ENCODE measurements around the gene SPON1. TPM values are rescaled to one million over a fixed set of nuclear protein-coding genes. Genes with fewer than 3 reads are reported as not detected.

The SPON1 gene
- total and polyA plus RNA-seq, 2 of the 8 experiments (the other 6 are each of a cell fraction or from before 2014, with no cell fraction given): 1.5 to 5.4 TPM

DNA sequence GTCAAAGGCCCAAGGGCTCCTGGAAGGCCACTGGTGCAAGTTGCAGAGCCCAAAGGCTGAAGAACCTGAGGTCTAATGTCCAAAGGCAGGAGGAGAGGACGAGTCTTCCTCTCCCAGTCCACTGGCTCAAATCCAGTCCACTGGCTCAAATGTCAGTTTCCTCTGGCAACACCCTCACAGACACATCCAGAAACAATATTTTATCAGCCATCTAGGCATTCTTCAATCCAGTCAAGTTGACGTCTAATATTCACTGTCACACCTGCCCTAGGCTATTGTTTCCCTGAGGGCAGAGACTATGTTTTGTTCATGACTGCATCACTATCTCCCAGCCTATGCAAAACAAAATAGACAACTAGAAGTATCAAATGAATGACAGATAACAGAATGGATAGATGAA is 148.1 kb downstream of the SPON1 start:
- no peak overlapping the region for H3K56ac ChIP-seq (replicated peaks; ENCODE audit: insufficient read length, low read depth, low read length)
- H2AK5ac ChIP-seq (ENCODE audit: low read depth, low read length): no peak overlapping the region
- no peak overlapping the region for H2BK15ac ChIP-seq (ENCODE audit: low read length)
- H3K4me3 ChIP-seq (ENCODE audit: extremely low read depth in 1 of 4, insufficient read depth in 2 of 4, low read depth in 3 of 4, low read length in 4 of 4): no peak overlapping the region
- H3K4ac ChIP-seq (replicated peaks; ENCODE audit: insufficient read length, low read depth, low read length): no peak overlapping the region
- no peak overlapping the region for H2BK5ac ChIP-seq (ENCODE audit: low read depth, low read length)
- no peak overlapping the region for H3K9ac ChIP-seq (replicated peaks in 1 of 4; ENCODE audit: extremely low read depth in 1 of 4, low read depth in 3 of 4, low read length in 3 of 4)
- no peak overlapping the region for H4K8ac ChIP-seq (ENCODE audit: extremely low read depth, insufficient read depth, low read length)
- ChIA-PET POLR2A (ENCODE audit: partially characterized antibody) (no interaction called here), CTCF (ENCODE audit: partially characterized antibody) (no interaction called here)
- H3K36me3 ChIP-seq (ENCODE audit: control insufficient read depth in 2 of 4, insufficient read depth in 4 of 4, low read length in 3 of 4): no peaks in the 10 kb centered on the region
- no peak overlapping the region for H3K4me2 ChIP-seq (ENCODE audit: insufficient read depth in 1 of 2, low read depth in 2 of 2, low read length in 2 of 2)
- no peak overlapping the region for H4K5ac ChIP-seq (ENCODE audit: insufficient read length, low read depth, low read length)
- H2AFZ ChIP-seq (ENCODE audit: low read length): no peak overlapping the region
- 91% methylated on average over 2 of the region's 2 CpGs; no CpG with 5 or more reads in 1 of the 2 experiments for WGBS, 2 experiments (ENCODE audit: extremely low coverage in 1 of 2, insufficient coverage in 1 of 2, insufficient read length in 1 of 2, insufficient replicate concordance in 2 of 2, low coverage in 1 of 2, low lambda C conversion rate in 2 of 2, missing lambda C conversion rate in 1 of 2)
- H3K14ac ChIP-seq (ENCODE audit: insufficient read length): no peak overlapping the region
- no peak overlapping the region for H2BK20ac ChIP-seq (ENCODE audit: low read length)
- H3K27me3 ChIP-seq (replicated peaks in 1 of 4; ENCODE audit: control insufficient read depth in 3 of 4, extremely low read depth in 1 of 4, insufficient read depth in 3 of 4, low read length in 3 of 4): no peaks in the 10 kb centered on the region
- H3K9me3 ChIP-seq (ENCODE audit: insufficient read depth in 2 of 2, low read depth in 1 of 2, low read length in 1 of 2): no peaks in the 10 kb centered on the region
- no peak overlapping the region for H2BK120ac ChIP-seq (replicated peaks; ENCODE audit: low read depth, low read length)
- no peaks in the 10 kb centered on the region for H3K79me1 ChIP-seq (ENCODE audit: low read depth, low read length)
- H3K18ac ChIP-seq (ENCODE audit: extremely low read depth, low read length): no peak overlapping the region
- H3K79me2 ChIP-seq (ENCODE audit: control insufficient read depth in 1 of 2, insufficient read depth in 2 of 2, low read length in 2 of 2): no peaks in the 10 kb centered on the region
- H3K4me1 ChIP-seq (replicated peaks in 1 of 4; ENCODE audit: control insufficient read depth in 3 of 4, insufficient read depth in 4 of 4, low read length in 3 of 4): peaks cover 0 to 3% (median 0%) of the 10 kb centered on the region in 4 experiments; a peak in 1 of 7 replicates
- TF ChIP-seq KDM1A (IDR thresholded peaks at IDR 0.05; ENCODE audit: borderline replicate concordance, low read length): no peak
- no peak for TF ChIP-seq SIN3A (conservative IDR thresholded peaks at IDR 0.05 in 1 of 2, IDR thresholded peaks at IDR 0.05 in 1 of 2; ENCODE audit: low read depth in 1 of 2, low read length in 2 of 2)
- no peak for TF ChIP-seq FOSL1 (IDR thresholded peaks at IDR 0.05; ENCODE audit: insufficient read depth, low read depth, low read length)
- TF ChIP-seq CEBPB (IDR thresholded peaks at IDR 0.05; ENCODE audit: low read depth, low read length): no peak
- no peak for TF ChIP-seq TAF7 (optimal IDR thresholded peaks at IDR 0.05; ENCODE audit: borderline replicate concordance, low read depth, low read length)
- no peak for TF ChIP-seq POLR2AphosphoS5 (IDR thresholded peaks at IDR 0.05; ENCODE audit: low read depth, low read length)
- TF ChIP-seq GTF2F1 (IDR thresholded peaks at IDR 0.05; ENCODE audit: borderline replicate concordance, low read depth, low read length): no peak
- no peak for TF ChIP-seq NANOG (IDR thresholded peaks at IDR 0.05; ENCODE audit: insufficient read depth, low read depth, low read length, poor library complexity, severe bottlenecking)
- no peak for TF ChIP-seq YY1 (IDR thresholded peaks at IDR 0.05; ENCODE audit: low read depth, low read length)
- TF ChIP-seq, protein P1, sequence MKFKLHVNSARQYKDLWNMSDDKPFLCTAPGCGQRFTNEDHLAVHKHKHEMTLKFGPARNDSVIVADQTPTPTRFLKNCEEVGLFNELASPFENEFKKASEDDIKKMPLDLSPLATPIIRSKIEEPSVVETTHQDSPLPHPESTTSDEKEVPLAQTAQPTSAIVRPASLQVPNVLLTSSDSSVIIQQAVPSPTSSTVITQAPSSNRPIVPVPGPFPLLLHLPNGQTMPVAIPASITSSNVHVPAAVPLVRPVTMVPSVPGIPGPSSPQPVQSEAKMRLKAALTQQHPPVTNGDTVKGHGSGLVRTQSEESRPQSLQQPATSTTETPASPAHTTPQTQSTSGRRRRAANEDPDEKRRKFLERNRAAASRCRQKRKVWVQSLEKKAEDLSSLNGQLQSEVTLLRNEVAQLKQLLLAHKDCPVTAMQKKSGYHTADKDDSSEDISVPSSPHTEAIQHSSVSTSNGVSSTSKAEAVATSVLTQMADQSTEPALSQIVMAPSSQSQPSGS (IDR thresholded peaks at IDR 0.05; ENCODE audit: low read length): no peak
- no peak for TF ChIP-seq HDAC2 (IDR thresholded peaks at IDR 0.05; ENCODE audit: borderline replicate concordance in 1 of 2, low read depth in 2 of 2, low read length in 2 of 2)
- H2BK12ac ChIP-seq (ENCODE audit: low read depth, low read length): no peak overlapping the region
- H4K91ac ChIP-seq (replicated peaks; ENCODE audit: insufficient read length, low read length): no peak overlapping the region
- DNase-seq (ENCODE audit: low read depth in 1 of 2, low spot score in 2 of 2) (no peak), FAIRE-seq (no peak)
- no peaks in the 10 kb centered on the region for H3K23me2 ChIP-seq (ENCODE audit: low read depth, low read length)
- H3K23ac ChIP-seq (ENCODE audit: insufficient read length): no peak overlapping the region
- no peaks in the 10 kb centered on the region for H4K20me1 ChIP-seq (replicated peaks in 1 of 2; ENCODE audit: control insufficient read depth in 1 of 2, insufficient read depth in 2 of 2, low read length in 2 of 2)
- no peak overlapping the region for H3K27ac ChIP-seq (ENCODE audit: low read depth, low read length)
